Fibroblast of skin of left biceps (primary cell): ENCODE results near the gene MBTPS1.

Source experiments
- DNase-seq, 2 experiments: peaks; one replicate each; pipeline ENCODE4 v3.0.0-alpha.2; 2013; ENCODE audit warnings: low read depth in 2 of 2

MBTPS1 gene

GRCh38 chr16:84052071-84052622 is 64.6 kb downstream of the MBTPS1 start:
- DNase-seq, result no peak

DNA sequence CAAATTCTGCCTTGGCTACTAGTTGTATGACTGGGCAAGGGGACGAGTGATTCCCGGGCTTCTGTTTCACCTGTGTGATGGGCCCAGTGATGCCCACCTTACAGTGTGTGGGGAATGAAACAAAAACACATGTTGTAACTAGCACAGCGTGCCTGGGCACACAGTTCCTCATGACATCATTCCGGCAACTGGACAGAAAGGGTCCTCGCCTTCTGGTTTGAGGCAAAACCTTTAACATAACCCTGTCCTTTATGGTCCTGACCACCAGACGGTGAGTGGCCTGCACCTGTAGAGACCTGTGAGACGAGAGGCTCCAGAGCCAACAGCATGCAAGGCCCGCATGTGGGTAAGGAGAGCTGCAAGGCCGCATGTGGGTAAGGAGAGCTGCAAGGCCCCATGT is 66.4 kb downstream of the MBTPS1 start:
- DNase-seq, result no peak

- DNase-seq, result no peak
These were observed 67.2 kb downstream of the MBTPS1 start for GRCh38 chr16:84049403-84050060.

DNA sequence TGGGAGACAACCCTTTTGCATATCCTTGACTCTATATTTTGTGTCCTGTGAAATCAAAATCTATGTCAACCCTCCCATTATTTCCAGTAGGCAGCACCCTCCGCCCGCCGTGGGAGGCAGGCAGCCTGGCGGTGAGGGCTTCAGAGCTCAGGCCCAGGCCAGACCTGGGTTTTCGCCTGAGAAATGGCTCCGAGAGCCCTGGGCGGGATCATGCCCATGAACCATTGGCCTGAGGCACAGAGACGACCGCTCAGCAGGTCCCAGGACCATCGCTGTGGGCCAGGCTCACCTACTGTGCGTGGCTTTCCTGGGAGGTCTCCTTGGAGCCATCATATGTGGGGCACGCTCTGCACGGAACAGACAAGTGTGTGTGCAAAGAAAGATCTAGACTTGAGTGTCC is 67.9 kb downstream of the MBTPS1 start:
- no peak for DNase-seq

DNA sequence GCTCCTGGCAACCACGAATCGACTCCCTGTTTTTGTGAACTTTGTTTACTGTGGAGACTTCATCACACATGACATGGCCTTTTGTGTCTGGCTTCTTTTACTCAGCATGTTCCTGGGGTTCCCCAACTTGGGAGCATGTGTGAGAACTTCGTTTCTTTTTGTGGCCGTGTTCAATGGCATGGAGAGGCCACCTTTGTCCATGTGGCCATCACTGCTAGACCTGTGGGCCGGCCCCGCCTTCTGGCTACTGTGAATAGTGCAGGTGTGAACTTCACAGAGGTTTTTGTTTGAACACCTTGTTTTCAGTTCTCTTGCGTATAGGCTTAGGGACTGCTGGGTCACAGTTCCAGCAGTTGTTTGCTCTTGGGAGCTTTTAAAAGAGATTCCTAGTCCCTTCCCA is 68.5 kb downstream of the MBTPS1 start:
- DNase-seq, result no peak

- no peak for DNase-seq
These were observed 69.1 kb downstream of the MBTPS1 start for GRCh38 chr16:84047626-84048025.

DNA sequence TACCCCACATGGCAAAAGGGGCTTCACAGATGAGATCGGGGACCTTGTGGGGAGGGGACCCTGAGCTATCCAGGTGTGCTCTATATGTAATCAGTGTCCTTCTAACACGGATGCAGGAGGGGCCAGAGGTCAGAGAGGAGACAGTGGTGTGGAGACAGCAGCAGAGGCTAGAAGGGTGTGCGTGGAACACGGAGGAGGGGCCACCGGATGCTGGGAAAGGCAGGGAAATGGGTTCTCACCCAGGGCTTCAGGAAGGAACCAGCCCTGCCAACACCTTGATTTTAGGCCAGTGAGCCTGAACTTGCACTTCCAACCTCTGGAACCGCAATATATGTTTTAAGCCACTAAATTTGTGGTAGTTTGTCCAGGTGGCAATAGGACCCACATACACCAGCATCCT is 69.5 kb downstream of the MBTPS1 start:
- DNase-seq, result no peak

- DNase-seq, result no peak
These were observed 70.8 kb downstream of the MBTPS1 start for GRCh38 chr16:84045818-84046470.

DNA sequence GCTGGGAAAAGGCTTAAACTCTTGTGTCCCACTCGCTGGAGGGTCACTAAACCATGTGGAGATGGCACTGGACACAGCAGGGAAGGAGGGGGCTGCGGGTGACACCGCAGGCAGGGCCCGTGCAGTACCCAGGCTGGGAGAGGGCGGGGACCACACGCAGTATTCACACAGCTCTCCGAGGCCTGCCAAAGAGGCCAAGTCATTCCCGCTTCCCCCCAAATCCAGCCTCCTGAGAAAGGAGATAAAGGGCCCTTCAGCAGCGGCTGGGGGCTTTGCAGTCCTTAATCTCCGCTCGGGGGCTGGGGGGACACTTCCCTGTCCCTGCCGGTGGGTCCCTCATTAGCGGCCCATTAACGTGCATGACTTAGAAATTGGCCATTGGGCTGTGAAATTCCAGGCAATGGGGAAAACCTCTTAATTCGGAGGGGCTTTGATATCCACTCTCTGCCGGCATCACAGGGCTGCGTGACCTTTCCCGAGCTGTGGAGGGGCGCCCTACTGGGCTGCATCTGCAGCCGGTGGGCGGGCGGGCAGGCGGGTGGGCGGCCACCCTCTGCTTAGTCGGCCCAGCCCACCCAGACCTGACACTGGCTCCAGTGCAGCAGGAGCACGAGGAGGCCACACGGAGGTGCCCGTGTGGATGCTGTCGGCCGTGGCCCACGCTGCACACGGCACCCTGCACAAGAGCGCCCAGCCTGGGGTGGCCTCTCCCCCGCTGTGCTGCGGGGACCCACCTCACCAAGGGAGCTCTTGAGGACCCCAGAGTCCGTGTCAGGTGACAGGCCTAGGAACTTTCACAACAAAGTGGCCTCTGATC is 71.5 kb downstream of the MBTPS1 start:
- no peak for DNase-seq

DNA sequence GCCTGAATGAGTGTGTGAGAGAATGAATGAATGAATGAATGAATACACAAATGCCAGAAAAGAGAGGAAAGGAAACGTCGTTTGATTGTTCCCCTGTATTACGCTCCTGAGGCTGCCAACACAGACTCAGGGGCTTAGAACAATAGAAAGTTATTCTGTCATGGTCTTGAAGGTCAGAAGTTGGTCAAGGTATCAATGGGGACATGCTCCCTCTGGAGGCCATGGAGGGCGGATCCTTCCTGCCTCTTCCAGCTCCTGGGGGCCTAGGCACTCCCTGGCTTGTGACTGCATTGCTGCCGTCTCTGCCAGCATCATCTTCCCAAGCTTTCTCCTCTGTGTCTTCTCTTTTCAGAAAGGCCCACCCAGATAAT is 72.6 kb downstream of the MBTPS1 start:
- no peak for DNase-seq

- no peak for DNase-seq
These were observed 73.1 kb downstream of the MBTPS1 start for GRCh38 chr16:84043486-84044117.

DNA sequence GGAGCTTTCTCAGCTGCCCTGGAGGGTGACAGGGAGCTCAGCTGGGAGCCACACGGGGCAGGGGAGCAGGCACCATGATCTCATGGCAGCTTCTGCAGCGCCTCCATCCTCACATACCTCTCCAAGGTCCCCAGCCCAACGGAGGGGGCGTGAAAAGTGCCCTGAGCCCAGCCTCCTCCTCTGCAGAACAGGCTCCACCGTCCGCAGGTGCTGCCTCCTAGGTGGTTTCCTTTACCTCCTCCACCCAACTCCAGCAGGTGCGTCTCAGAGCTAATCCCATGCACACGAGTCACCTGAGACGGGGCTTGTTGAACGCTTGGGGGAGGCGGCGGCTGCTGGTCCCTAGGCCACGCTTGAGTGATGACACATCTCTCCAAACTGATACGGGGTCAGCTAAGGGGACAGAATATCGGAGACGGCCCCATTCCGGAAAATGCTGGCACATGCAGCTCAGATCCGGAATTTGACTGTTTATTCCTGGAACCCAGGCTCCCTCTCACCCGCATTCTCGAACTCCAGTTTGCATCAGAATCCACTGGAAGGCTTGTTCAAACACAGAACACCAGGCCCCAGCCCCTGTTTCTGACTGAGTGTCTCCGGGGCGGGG is 73.8 kb downstream of the MBTPS1 start:
- no peak for DNase-seq

DNA sequence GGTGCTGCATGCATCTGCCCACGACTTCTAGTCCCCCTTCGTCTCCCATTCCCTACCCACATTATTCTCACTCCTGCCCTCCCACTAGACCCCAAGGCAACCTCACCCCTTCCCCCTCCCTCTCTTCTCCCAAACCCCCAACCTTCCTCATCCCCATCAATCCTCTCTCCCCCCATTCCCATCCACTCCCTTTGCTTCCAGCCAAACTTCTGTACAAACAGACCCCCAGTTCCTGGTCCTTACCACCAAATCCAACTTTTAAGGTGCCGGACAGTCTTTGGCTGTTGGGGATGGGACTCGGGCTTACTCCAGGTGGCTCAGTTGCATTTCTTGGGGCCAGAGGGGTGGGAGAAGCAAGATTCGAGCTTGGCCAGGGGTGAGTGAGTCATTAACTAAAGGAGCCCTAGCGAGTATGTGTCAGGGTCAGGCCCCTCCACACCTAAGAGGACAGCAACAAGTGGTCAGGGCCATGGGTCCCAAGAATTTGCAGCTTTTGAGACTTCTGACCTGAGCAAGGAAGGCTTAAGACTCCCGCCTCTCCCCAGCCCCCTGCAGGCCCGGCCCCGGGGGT is 74.3 kb downstream of the MBTPS1 start, which contains the start of gene SLC38A8:
TSS of gene SLC38A8 (minus strand) at position 488 of the 571 bp plus-strand sequence. CDS start 638 bp downstream, outside the sequence.
- DNase-seq, result no peak

GRCh38 chr16:84041881-84042280 is 74.9 kb downstream of the MBTPS1 start:
- no peak for DNase-seq

DNA sequence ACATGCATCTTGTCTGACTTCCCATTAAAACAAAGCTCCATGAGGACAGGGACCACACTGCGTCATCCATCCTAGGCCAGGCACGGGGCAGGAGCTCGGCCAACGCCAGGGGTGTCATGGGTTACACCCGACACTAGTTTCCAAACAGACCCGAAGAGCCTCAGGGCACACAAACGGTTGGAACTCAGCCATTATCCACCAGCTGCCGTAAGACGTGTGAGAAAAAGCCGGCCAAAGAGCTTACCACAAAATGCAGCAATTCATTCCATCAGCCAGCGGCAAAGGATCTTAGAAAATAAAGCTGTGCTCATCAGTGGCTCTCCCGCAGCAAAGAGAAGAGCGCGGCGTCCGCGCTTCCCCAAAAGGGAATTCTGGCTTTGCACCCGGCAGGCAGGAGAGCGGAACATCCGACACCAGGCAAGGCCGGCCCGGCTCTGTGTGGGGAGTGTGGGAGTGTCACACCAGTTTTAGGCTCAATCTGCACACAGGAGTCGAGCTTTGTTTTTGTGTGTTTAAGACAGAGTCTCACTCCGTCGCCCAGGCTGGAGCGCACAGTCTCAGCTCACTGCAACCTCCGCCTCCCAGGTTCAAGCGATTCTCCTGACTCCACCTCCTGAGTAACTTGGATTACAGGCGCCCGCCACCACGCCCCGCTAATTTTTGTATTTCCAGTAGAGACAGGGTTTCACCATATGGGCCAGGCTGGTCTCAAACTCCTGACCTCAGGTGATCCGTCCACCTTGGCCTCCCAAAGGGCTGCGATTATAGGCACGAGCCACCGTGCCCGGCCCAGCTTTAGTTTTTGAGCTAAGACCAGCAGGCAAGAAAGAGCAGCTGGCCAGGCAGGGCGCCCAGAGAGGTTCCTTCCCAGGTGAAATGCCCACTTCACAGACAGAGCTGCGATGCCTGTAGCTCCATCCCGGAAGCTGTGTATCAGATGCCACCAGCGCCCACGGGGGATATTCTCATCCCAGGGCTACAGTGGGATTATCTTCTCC is 75.6 kb downstream of the MBTPS1 start:
- DNase-seq, result no peak

DNA sequence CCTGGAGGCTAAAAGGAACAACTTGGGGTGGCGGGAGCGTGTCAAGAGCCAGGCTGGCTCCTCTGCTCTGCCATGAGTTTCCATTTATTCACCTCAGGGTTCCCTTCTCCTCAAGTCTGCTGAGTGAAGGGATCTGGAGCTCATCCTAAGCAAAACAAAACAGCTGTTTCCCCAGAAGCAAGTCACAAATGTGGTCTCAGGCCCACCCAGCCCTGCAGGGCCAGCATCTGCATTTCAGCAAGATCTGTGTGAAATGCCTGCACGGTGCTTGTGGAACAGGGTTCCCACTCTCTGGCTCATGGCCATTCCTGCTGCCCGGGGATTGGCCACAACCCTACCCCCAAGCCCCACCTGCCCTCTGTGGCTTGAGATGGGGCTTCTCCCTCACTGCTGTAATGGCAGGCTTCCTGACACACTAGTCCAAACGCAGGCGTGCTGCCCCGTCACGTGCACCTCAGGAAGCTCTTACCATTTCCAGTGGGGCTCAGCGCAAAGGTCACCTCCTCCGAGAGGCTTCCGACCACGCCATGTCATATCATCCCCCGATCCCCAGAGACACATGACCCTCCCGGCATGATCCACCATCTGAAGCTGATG is 76.4 kb downstream of the MBTPS1 start:
- DNase-seq, result no peak

DNA sequence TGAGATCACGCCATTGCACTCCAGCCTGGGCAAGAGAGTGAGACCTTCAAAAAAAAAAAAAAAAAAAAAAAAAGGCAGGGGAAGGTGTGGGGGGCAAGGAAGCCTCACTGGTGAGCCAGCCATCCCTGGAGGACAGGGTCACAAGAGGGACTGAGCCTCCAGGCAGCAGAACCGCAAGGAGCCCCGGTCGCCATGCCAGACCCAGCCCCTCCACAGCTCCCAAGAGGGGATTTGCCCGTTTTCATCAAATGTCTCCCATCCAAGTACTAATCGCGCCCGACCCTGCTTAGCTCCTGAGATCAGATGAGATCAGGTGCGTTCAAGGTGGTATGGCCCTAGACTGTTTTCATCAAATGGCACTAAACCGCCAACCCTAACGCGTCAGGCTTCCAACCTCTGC is 77.0 kb downstream of the MBTPS1 start:
- DNase-seq, result no peak

GRCh38 chr16:84038469-84038868 is 78.3 kb downstream of the MBTPS1 start:
- no peak for DNase-seq

DNA sequence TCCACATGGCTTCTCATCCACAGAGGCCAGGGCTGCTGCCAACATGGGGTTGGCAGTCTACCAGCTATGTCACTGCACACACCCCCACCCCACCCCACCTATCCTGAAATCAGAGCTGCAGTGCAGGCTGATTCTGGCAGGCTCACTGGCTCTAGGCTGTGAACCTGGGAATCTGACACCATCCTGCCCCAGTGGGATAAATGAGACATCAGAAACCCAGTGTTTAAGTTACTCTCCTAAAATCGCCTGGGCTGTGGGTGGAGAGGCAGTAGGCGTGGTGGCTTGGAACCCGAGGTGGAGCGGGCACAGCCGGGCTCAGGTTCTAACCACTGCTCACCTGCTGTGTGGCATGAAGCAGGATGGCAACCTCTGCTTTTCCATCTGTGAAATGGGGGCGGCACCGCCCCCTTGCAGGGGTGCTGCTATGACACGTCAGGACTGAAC is 79.7 kb downstream of the MBTPS1 start:
- no peak for DNase-seq

DNA sequence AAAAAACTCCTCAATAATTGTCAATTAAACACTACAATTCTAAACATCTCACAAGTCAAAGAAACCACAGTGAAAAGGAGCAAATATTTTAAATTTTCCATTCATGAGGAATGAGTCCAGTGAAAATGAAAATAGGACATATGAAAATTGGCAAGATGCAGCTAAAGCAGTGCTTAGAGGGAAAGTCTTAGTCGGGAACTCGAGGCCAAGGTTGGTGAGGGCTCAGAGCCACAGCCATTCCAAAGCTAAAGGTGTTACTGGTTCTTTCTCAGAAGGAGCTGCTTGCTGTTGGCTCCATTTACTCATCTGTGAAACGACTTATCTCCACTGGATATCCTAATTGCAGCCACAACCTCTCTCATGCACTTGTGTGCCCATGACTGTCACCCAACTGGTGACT is 80.6 kb downstream of the MBTPS1 start:
- no peak for DNase-seq
